Panc1 (cell line): ENCODE results near the gene CEMIP. TPM values are rescaled to one million over a fixed set of nuclear protein-coding genes. Genes with fewer than 3 reads are reported as not detected.

Experiments
- ATAC-seq: fragments of 200-7000 bp; cut with Tn5 transposase; 2 replicates; pipeline ENCODE4 v1.9.1; 2020; ENCODE audit warnings: mild to moderate bottlenecking, moderate library complexity
- BruUV-seq: library from RNA; stranded (reverse); fragments of 400-500 nt; replicated peaks from 2 replicates; lab custom pipeline; 2021; lab: Mats Ljungman, UMichigan
- CTCF ChIA-PET: fragments of 300-600 bp; sonication (Branson Sonifier 250); formaldehyde crosslinking; loops from one replicate; lab custom pipeline; 2022; ENCODE audit warnings: antibody characterized with exemption; lab: Charles Lee
- POLR2A ChIA-PET: fragments of 300-600 bp; sonication (Branson Sonifier 250); formaldehyde crosslinking; loops from one replicate; lab custom pipeline; 2022; ENCODE audit warnings: antibody characterized with exemption; lab: Charles Lee
- DNase-seq: peaks from one replicate; pipeline ENCODE4 v3.0.0-alpha.2; 2010; ENCODE audit warnings: low read depth, low spot score
- H3K27ac ChIP-seq: 2 replicates; pipeline ENCODE4 v1.5.1; 2011; ENCODE audit warnings: mild to moderate bottlenecking, low read length, inconsistent platforms
- H3K27me3 ChIP-seq: fragments of 200-500 bp; sonication (Bioruptor generic); 2 replicates; pipeline ENCODE4 v1.6.0; 2014; ENCODE audit warnings: low read length, inconsistent platforms; ENCODE audit not compliant: control insufficient read depth, insufficient read depth
- H3K36me3 ChIP-seq: fragments of 200-500 bp; sonication (Bioruptor generic); 2 replicates; pipeline ENCODE4 v1.5.1; 2014; ENCODE audit warnings: inconsistent platforms, mild to moderate bottlenecking, low read length, moderate library complexity; ENCODE audit not compliant: control insufficient read depth, insufficient read depth
- H3K4me1 ChIP-seq: 2 replicates; pipeline ENCODE4 v1.5.1; 2011; ENCODE audit warnings: inconsistent platforms, mild to moderate bottlenecking, low read length, moderate library complexity; ENCODE audit not compliant: control insufficient read depth, insufficient read depth
- H3K4me3 ChIP-seq, 2 experiments: 2 replicates each; pipeline ENCODE4 v1.5.1; 2011 to 2012; ENCODE audit warnings: low read depth in 2 of 2, low read length in 2 of 2, mild to moderate bottlenecking in 2 of 2, inconsistent platforms in 1 of 2, moderate library complexity in 1 of 2
- H3K9me3 ChIP-seq: fragments of 200-500 bp; sonication (Bioruptor generic); 2 replicates; pipeline ENCODE4 v1.5.1; 2014; ENCODE audit warnings: low read depth, mild to moderate bottlenecking, inconsistent platforms, low read length, moderate library complexity; ENCODE audit not compliant: control insufficient read depth, insufficient read depth
- POLR2AphosphoS5 ChIP-seq: IDR thresholded peaks from 2 replicates; pipeline ENCODE4 v1.6.1; 2012; ENCODE audit warnings: mild to moderate bottlenecking, low read depth, low read length, moderate library complexity
- SIN3A ChIP-seq: IDR thresholded peaks from 2 replicates; pipeline ENCODE4 v1.6.1; 2012; ENCODE audit warnings: low read depth, mild to moderate bottlenecking, low read length, moderate library complexity, borderline replicate concordance; ENCODE audit not compliant: insufficient read depth
- TCF7L2 ChIP-seq: IDR thresholded peaks from 2 replicates; pipeline ENCODE4 v1.6.1; 2011; ENCODE audit warnings: mild to moderate bottlenecking, low read depth, low read length, inconsistent platforms
- in situ Hi-C: cut with HindIII; loops from 2 replicates; pipeline ENCODE4 v1.10.0; 2016; ENCODE audit warnings: low sequenced_read_pairs, low pct_unique_long_range_greater_than_20kb
- intact Hi-C: fragments of 100-400 bp; cut with micrococcal nuclease; formaldehyde crosslinking; loops from one replicate; pipeline ENCODE4 v1.10.0; 2022; ENCODE audit not compliant: unreplicated experiment
- total RNA-seq: library from RNA; stranded (reverse); gene quantifications from one replicate; pipeline ENCODE4 v1.2.1, GENCODE V29; 2021; ENCODE audit not compliant: unreplicated experiment
- TF ChIP-seq, protein P1 (sequence below): fragments of 450-650 bp; IDR thresholded peaks from 2 replicates; pipeline ENCODE4 v1.5.1; 2017; ENCODE audit warnings: mild to moderate bottlenecking
- TF ChIP-seq, protein P2 (sequence below), 2 experiments: IDR thresholded peaks; 2 replicates each; pipeline ENCODE4 v1.6.1; 2011 to 2012; ENCODE audit warnings: low read depth in 2 of 2, control low read depth in 1 of 2, low read length in 1 of 2, mild to moderate bottlenecking in 1 of 2, moderate library complexity in 1 of 2; ENCODE audit not compliant: insufficient read depth in 1 of 2

CEMIP gene
- total RNA-seq, 1 experiment from 2014 or later: 0.46 TPM

DNA sequence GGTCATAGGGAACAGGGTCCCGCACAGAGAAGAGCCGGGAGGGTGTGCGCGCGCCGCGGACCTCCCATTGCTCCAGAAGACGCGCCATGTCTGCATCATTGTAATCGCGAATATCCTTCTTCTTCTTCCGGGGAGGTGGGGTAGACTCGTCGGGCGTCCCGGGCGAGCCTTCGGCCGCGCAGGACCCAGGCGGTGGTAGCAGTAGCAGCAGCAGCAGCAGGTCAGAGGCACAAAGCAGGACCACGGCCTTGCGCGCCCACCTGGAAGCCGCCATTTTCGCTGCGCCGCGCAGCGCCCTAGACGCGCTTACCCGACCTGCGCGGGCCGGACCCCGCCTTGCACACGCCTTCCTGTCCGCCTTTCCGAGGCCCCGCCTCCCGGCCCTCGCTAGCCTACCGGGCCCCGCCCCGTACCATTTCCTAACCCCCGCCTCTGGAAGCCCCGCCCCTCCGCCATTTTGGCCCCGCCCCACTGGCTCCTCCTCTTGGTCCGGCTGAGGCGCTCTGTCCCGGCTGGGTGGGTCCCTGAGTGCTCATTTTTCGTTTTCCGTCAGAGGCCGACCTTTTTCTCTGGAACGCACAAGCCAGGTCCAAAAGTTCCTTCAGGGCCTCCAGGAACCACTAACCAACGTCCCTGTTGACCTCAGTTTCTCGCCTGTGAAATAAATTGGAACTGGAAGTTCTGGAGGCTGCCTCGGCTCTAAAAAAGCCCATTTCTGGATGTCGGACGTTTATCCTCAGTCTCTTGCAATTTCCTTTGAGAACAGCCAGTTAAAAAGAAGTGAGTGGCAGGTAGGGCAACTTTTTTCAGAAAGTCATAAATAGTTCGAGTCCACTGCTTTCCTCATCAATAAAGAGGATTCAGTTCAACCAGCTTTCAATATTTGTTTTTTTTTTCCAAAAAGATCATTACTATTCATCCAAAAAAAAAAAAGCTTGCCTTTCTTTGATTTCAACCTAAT lies 210.6 kb downstream of the CEMIP start, which contains the start of gene MESD:
Gene MESD (minus strand): TSS at position 302 of the 961 bp plus-strand sequence. CDS start 28 bp downstream, at position 274.
- intact Hi-C loops: loop anchor here (10.0 kb wide), 1 partner anchor 115 kb away; no protein-coding TSS in a partner anchor
- Histone ChIP-seq H3K9me3 (no peaks in the 10 kb centered on the region), H3K4me1 (peaks cover 17% of the 10 kb centered on the region), H3K27ac (peak within 1 kb of the TSS; percentile 98), H3K27me3 (no peaks in the 10 kb centered on the region), H3K4me3 (peak within 1 kb of the TSS; percentile 98 to 99), H3K36me3 (peaks cover 4% of the 10 kb centered on the region; the same call in 1 of the 2 replicates)
- in situ Hi-C loops: no loop called here
- ATAC-seq (peak; percentile 100), DNase-seq (peak; percentile 71)
- TF ChIP-seq SIN3A: peak; percentile 76; the same call in 1 of the 2 replicates
- TF ChIP-seq, protein P1, sequence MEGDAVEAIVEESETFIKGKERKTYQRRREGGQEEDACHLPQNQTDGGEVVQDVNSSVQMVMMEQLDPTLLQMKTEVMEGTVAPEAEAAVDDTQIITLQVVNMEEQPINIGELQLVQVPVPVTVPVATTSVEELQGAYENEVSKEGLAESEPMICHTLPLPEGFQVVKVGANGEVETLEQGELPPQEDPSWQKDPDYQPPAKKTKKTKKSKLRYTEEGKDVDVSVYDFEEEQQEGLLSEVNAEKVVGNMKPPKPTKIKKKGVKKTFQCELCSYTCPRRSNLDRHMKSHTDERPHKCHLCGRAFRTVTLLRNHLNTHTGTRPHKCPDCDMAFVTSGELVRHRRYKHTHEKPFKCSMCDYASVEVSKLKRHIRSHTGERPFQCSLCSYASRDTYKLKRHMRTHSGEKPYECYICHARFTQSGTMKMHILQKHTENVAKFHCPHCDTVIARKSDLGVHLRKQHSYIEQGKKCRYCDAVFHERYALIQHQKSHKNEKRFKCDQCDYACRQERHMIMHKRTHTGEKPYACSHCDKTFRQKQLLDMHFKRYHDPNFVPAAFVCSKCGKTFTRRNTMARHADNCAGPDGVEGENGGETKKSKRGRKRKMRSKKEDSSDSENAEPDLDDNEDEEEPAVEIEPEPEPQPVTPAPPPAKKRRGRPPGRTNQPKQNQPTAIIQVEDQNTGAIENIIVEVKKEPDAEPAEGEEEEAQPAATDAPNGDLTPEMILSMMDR: no peak
- TF ChIP-seq, protein P2, sequence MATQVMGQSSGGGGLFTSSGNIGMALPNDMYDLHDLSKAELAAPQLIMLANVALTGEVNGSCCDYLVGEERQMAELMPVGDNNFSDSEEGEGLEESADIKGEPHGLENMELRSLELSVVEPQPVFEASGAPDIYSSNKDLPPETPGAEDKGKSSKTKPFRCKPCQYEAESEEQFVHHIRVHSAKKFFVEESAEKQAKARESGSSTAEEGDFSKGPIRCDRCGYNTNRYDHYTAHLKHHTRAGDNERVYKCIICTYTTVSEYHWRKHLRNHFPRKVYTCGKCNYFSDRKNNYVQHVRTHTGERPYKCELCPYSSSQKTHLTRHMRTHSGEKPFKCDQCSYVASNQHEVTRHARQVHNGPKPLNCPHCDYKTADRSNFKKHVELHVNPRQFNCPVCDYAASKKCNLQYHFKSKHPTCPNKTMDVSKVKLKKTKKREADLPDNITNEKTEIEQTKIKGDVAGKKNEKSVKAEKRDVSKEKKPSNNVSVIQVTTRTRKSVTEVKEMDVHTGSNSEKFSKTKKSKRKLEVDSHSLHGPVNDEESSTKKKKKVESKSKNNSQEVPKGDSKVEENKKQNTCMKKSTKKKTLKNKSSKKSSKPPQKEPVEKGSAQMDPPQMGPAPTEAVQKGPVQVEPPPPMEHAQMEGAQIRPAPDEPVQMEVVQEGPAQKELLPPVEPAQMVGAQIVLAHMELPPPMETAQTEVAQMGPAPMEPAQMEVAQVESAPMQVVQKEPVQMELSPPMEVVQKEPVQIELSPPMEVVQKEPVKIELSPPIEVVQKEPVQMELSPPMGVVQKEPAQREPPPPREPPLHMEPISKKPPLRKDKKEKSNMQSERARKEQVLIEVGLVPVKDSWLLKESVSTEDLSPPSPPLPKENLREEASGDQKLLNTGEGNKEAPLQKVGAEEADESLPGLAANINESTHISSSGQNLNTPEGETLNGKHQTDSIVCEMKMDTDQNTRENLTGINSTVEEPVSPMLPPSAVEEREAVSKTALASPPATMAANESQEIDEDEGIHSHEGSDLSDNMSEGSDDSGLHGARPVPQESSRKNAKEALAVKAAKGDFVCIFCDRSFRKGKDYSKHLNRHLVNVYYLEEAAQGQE (IDR thresholded peaks at IDR 0.05; ENCODE audit: insufficient read depth in 1 of 2, low read depth in 2 of 2, low read length in 1 of 2): no peak
- peak; percentile 95 for TF ChIP-seq POLR2AphosphoS5
- TF ChIP-seq TCF7L2: peak; percentile 66
- ChIA-PET CTCF (interaction anchor here (0.6 kb wide), 1 partner anchor 290 kb away, joined by 4 read pairs; no protein-coding TSS in a partner anchor), POLR2A (interaction anchor here (0.9 kb wide), 1 partner anchor 11 kb away, joined by 7 read pairs; the partner anchor contains the start of gene TLNRD1)
- TSS peak; percentile 92 for BruUV-seq

DNA sequence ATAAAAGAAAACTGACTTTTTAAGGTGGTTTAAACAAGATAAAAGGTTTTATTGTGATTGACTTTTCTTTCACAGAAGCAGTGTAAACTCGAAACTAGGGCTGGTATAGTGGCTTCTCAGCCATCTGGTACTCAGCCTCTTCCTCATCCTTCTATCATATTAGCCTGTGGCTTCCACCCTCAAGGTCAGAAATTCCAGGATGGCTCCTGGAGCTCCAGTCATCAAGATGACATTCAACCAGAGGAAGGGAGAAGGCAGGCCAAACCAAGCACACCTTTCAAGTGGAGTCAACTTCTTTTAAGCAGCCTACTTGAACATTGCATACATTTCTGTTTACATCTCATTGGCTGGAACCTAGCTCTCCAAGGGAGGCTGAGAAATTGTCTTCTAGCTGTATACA lies 211.8 kb downstream of the CEMIP start:
- Histone ChIP-seq H3K9me3 (no peaks in the 10 kb centered on the region), H3K4me1 (peaks cover 17% of the 10 kb centered on the region), H3K27me3 (no peaks in the 10 kb centered on the region), H3K4me3 (no peak overlapping the region), H3K36me3 (peaks cover 4% of the 10 kb centered on the region; the same call in 1 of the 2 replicates), H3K27ac (no peak overlapping the region)
- BruUV-seq: no TSS peak
- in situ Hi-C loops: no loop called here
- POLR2A ChIA-PET: no interaction called here
- intact Hi-C loops: loop anchor here (10.0 kb wide), 1 partner anchor 114 kb away; no protein-coding TSS in a partner anchor
- TF ChIP-seq POLR2AphosphoS5: no peak
- no peak for TF ChIP-seq TCF7L2
- no peak for TF ChIP-seq SIN3A
- TF ChIP-seq, protein P1: no peak
- TF ChIP-seq, protein P2 (IDR thresholded peaks at IDR 0.05; ENCODE audit: insufficient read depth in 1 of 2, low read depth in 2 of 2, low read length in 1 of 2): no peak
- no peak for ATAC-seq
- DNase-seq: no peak
- CTCF ChIA-PET: no interaction called here
